GM19468 (cell line): ENCODE results near the gene SOX30.
A peak's percentile ranks its signal among the peaks of the same experiment; 100 is the strongest.

ENCODE experiments used
- ATAC-seq: cut with Tn5 transposase; IDR thresholded peaks from one replicate; pipeline ENCODE4 v1.9.1; 2021; ENCODE audit warnings: mild to moderate bottlenecking, moderate library complexity, moderate number of reproducible peaks; ENCODE audit not compliant: unreplicated experiment; ENCODE audit errors: extremely low read depth

SOX30 gene

GRCh38 chr5:157611571-157612476, 40.4 kb downstream of the SOX30 start:
- ATAC-seq, result peak; percentile 21

- no peak for ATAC-seq
These were observed 41.2 kb downstream of the SOX30 start for GRCh38 chr5:157610990-157611389.

GRCh38 chr5:157608972-157609565, 43.2 kb downstream of the SOX30 start:
- ATAC-seq, result no peak

GRCh38 chr5:157607371-157608161, 44.7 kb downstream of the SOX30 start:
- ATAC-seq, result no peak

GRCh38 chr5:157606046-157606445, 46.2 kb downstream of the SOX30 start:
- no peak for ATAC-seq

- ATAC-seq, result no peak
These were observed 48.7 kb downstream of the SOX30 start for GRCh38 chr5:157603333-157604190.

- no peak for ATAC-seq
These were observed 49.7 kb downstream of the SOX30 start for GRCh38 chr5:157602505-157602904.

- no peak for ATAC-seq
These were observed 52.0 kb downstream of the SOX30 start for GRCh38 chr5:157600252-157600651.

- ATAC-seq, result no peak
These were observed 52.7 kb downstream of the SOX30 start for GRCh38 chr5:157599565-157599964.

GRCh38 chr5:157598350-157598936, 53.8 kb downstream of the SOX30 start:
- ATAC-seq, result peak; percentile 17

- no peak for ATAC-seq
These were observed 55.0 kb downstream of the SOX30 start for GRCh38 chr5:157597277-157597676.

- peak; percentile 85 for ATAC-seq
These were observed 55.8 kb downstream of the SOX30 start for GRCh38 chr5:157596487-157596886.

- no peak for ATAC-seq
These were observed 57.4 kb downstream of the SOX30 start for GRCh38 chr5:157594675-157595459.

- ATAC-seq, result no peak
These were observed 58.0 kb downstream of the SOX30 start for GRCh38 chr5:157594257-157594656.

GRCh38 chr5:157593052-157593757, 59.0 kb downstream of the SOX30 start:
- no peak for ATAC-seq

GRCh38 chr5:157592594-157592993, 59.6 kb downstream of the SOX30 start:
- ATAC-seq, result no peak

- ATAC-seq, result no peak
These were observed 61.8 kb downstream of the SOX30 start for GRCh38 chr5:157590478-157590877.

- ATAC-seq, result no peak
These were observed 67.6 kb downstream of the SOX30 start for GRCh38 chr5:157584628-157585027.
